Right lung (tissue), 10 donors: Measurements from ENCODE around the gene FGF11. TPM values are rescaled to one million over a fixed set of nuclear protein-coding genes. Genes with fewer than 3 reads are reported as not detected.

Experiments
- DNase-seq, 2 donors: peaks; one replicate each; pipeline ENCODE4 v3.0.0-alpha.2; 2013
- long read RNA-seq, 8 donors: transcript quantifications; one replicate each; lab custom pipeline, GENCODE V29; 2026
- polyA plus RNA-seq, 5 donors: library from polyadenylated mRNA; unstranded; fragments of 120-200 nt; gene quantifications; one replicate each; pipeline versions ENCODE4 v1.2.1 to v1.2.3, GENCODE V29; 2013; ENCODE audit warnings: inconsistent platforms in 1 of 5, low replicate concordance in 1 of 5; ENCODE audit not compliant: insufficient read length in 5 of 5, insufficient read depth in 1 of 5

The FGF11 gene
- 1 to 10 TPM; 1.4 to 2.5 (median 1.9) TPM for polyA plus RNA-seq
- long read RNA-seq, donor 1: 0 reads
- long read RNA-seq, donor 2: 0 reads
- long read RNA-seq, donor 3: 0 reads
- long read RNA-seq, donor 4, partial matches to known transcripts: 0 of 1 reads
- long read RNA-seq, donor 4, other reads (novel, unspliced or antisense): 0 of 1 reads
- long read RNA-seq, donor 5: 0 reads
- long read RNA-seq, donor 6: 0 reads
- long read RNA-seq, donor 7: 0 reads
- long read RNA-seq, donor 8: 0 reads

DNA sequence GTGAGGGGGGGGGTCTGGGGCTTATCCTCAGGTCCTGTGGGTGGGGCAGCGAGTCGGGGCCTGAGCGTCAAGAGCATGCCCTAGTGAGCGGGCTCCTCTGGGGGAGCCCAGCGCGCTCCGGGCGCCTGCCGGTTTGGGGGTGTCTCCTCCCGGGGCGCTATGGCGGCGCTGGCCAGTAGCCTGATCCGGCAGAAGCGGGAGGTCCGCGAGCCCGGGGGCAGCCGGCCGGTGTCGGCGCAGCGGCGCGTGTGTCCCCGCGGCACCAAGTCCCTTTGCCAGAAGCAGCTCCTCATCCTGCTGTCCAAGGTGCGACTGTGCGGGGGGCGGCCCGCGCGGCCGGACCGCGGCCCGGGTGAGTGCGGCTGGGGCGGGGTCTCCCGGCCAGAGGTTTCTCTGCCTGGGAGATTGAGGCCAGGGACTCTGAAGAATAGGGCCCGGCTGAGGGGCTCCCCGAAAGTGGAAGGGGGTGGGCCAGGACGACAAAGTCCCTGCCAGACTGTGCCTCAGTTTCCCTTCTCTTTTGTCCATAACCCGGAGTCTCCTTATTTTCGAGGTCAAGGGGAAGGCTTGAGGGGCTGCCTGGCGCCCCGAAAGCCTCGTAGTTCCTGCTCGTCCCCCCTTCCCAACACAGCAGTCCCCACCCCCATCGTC, at the start of gene FGF11:
Gene FGF11 (plus strand): TSS at position 51 of the 651 bp plus-strand sequence. CDS start 109 bp downstream, at position 160.
- no peak for DNase-seq

DNA sequence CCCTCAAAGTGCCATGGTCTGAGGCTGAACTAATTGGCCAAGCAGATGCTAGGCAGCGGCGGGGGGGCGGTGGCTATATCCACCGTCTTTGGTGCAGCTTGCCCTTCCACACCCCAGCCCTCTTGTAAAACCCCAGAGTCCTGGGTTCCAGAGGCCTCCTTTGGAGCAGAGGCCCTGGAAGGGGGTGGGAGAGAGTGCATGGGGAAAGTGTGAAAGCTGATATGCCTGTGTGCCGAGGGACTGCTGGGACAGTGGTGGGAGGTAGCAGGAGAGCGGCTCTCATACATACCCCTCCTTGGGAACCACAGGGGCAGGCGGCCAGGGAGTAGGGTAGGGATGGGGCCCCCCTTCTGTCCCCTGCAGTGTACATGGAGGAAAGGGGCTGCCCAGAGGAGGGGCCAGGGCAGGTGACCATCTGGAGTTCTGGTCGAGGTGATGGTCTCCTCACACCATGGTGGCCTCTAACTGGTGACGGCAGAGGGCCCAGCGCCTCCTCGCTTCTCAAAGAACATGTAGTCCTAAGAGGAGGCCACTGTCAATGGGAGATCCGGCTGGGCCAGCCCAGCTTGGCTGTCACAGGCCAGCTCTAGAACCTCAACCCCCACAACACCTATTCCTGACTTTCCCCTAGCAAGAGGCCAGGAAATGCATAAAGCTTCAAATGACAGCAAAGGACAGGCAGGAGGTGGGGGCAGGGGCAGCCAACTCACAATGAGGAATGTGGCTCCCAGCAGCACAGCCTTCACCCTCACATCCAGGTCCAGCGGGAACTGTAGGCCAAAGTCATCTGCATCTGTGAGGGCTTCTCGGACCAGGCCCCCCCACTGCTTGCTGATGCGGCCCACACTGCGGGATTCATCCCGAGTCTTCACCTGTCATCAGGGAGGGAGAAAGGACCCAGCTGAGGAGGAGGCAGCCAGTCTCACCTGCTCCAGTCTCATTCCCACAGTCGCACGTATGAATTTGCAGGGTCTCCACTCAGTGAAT, 49.1 kb upstream of the FGF11 start:
- DNase-seq: no peak

DNA sequence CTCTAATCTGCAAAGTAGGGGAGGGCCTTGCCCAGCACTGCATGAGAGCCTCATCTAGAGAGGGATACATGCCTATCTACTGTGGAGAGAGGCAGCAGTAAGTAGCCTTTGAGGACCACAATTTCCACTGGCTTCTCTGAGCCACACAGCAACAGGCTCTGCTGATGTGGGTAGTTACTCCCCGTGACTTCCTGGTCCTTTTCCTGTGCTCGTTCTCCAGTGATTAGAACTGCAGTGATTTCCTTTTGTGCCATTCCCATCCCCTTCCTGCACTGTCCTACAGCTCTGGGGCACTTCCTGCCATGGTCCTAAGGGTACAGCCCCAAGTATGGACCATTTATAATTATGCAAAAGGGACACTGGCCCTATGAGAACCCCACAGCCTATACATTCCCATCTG, 48.0 kb upstream of the FGF11 start:
- no peak for DNase-seq

GRCh38 chr17:7392696-7393612, 46.4 kb upstream of the FGF11 start:
- DNase-seq: no peak

DNA sequence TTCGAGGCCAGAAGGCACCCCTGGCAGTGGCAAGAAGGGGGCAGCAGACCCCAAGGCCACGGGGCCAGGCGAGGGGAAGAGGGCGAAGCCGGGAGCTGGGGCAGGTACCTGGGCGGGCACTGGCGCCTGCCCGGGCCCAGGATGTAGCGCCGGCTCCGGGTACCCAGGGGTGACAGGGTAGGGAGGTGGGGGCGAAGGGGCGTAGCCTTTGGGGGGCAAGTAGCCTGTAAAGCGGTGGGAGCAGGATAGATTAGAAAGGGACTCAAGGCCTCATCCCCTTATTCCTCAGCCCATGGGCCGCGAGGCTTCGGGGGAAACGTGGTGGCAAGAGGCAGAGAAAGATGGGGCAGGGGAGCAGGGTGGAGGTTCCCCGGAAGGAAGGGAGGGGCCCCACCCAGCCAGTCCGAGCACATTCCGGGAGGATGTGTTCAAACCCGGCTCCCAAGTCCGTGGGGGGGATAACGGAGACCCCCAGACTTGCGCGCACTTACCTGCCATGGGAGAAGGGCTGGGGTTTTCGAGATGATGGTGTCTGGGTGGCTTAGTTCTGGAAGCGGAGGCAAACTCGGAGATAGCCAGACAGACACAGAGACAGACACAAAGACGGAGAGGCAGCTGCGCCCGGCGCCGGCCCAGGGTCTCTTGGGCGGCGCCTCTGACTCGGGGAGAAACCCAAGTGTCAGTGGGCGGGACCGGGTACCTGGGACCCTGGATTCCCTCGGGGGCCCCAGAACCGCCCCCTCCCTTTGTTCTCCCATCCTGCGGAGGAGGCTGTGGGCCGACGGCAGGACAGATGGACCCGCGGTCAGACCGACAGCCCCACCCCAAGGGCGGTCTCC, 45.5 kb upstream of the FGF11 start:
- no peak for DNase-seq

DNA sequence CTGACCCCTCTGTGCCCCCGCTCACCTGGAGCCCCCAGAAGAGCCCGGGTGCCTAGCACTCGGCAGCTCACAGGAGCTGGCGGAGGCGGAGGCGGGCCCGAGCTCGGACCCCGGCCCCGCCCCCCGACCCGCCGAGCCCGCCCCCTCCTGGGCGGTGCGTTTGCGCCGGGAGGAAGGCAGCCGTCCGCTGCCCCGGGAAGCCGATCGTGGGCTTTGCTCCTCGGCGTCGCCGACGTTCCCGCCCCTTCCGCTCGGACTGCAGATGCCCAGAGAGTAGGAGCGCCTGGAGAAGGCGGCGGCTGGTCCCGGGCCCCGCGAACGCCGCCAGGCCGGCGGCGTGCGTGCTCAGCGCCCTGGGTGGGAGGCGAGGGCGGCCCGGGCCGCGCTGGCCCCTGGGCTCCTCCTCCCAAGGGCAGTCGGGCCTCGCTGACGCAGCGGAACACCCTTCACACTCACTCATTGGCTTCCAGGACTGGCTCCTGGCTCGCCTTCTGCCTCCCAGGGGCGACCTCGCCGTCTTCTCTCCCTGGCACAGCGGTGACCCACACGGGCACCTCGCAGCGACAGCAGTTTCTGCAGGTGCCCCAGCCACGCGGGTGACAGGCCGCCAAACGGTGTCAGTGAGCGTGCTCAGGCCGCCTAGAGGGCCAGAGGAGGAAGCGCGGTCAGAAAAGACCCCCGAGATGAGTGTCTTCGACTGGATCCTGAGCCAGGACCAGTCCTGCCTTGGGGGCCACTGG, 44.7 kb upstream of the FGF11 start, which contains the start of gene PLSCR3:
Gene PLSCR3 (minus strand): TSS at position 74 of the 740 bp plus-strand sequence. CDS start 415 bp downstream, outside the sequence.
- DNase-seq: peak; percentile 84

- DNase-seq: no peak
These were observed 43.2 kb upstream of the FGF11 start for GRCh38 chr17:7396147-7396546.

- DNase-seq: no peak
These were observed 40.7 kb upstream of the FGF11 start for GRCh38 chr17:7398612-7399011.

DNA sequence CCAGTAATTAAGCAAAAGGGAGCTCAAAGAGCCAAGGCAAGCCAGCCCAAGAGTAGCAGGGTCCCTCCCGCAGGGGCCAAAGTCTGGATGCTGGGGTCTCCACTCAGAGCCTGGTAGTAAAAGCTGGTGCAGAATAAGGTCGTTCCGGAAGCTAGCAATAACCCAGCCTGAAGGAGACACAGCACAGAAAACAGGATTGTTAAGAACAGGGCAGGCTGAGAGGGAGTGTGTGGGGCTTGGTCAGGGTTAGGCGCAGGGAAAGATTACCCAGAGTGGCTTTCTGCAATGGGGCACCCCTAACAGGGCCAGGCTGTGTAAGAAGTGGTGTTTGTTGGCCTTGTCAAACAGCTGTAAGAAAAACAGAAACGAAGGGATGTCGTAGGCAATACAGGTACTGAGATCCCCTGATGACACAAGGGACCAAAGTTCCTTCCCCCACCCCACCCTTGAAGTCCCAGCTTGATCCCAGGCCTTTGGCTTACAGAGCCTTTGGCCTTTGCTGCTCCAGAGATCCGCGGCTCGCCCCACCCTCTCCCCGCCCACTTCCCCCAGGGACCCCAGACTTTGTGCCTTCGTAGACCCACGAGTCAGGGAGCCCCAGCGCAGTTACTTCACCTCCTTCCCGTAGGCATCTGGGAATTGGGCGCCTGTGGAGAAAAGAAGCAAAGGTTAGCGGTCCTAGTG, 36.1 kb upstream of the FGF11 start:
- DNase-seq: no peak

- no peak for DNase-seq
These were observed 35.7 kb upstream of the FGF11 start for GRCh38 chr17:7403727-7403976.

DNA sequence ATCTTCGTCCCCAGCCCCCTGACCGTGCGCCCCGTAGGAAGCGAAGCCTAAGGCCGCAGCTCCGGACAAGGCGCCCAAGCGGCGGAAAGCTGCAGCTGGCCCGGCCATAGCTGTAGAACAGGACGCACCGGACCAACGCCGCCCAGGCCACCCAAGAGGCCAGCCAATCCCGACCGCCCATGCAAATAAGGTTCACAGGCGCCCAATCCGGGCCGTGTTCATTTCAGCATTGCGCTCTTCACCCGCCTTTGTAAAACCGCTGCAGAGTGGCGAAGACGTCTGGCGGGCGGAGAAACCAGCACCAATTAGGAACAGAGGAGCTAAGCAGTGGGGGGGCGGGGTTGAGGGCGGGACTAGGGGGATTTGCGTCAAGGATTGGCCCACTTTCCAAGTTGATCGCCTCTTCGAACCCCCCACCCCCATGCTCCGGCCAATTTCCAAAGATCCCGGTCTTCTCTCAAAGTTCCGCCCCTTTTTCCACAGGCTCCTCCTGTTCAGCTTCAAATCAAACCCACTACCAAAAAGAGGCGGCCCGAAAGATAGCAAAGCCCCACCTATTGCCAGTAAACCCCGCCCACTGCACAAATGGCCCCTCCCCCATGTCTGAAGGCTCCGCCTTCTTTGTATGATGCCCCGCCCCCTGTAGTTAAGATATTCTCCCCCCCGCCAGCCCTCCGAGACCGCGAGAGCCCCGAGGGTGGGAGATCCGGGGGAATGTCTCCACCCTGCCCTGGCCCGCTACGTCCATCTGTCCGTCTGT, 35.2 kb upstream of the FGF11 start, which contains the start of gene TMEM256:
Gene TMEM256 (minus strand): TSS at position 121 of the 760 bp plus-strand sequence. CDS start 13 bp downstream, at position 108.
- DNase-seq: peak; percentile 98 to 99

GRCh38 chr17:7404737-7405349, 34.5 kb upstream of the FGF11 start:
- no peak for DNase-seq

DNA sequence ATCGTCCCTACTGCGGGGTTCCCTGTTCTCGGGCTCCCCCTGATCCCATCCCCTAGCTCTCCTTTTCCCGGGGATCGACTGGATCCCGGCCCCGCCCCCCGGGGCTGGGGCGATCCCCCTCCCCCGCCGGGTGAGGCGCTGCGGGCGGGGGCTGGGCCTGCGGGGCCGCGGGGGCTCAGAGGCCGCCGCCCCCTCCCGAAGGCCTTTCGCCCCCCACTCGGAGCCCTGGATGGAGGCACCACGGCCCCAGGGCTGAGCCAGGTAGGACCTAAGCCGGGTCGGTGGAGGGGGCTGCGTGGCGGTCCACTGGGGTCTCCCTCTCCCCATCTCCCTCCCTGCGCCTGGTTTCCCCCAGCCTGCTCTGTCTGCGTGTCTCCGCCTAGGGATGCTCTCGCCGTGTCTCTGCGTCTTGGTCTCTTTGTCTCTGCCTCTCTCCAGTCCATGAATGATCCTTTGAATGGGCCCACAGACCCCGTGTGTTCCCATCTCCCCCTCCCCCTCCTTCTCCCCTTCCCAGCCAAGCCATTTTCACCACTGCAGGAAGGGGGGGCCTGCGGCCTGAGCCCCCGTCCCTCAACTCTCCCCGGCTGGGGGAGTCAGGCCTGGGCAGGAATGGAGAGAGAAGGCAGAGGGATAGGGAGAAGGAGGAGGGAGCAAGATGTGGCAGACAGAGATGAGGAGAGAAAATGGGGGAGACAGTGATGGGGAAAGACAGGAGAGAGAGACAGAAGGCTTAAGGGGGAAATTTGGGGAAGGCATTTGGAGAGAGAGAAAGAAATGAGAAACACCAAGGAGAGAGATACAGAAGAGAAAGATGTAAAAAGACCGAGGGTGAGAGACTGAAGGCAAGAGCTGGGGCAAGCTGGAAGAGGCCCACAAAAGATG, 33.7 kb upstream of the FGF11 start:
- DNase-seq: no peak

GRCh38 chr17:7406235-7406825, 33.0 kb upstream of the FGF11 start:
- DNase-seq: no peak

DNA sequence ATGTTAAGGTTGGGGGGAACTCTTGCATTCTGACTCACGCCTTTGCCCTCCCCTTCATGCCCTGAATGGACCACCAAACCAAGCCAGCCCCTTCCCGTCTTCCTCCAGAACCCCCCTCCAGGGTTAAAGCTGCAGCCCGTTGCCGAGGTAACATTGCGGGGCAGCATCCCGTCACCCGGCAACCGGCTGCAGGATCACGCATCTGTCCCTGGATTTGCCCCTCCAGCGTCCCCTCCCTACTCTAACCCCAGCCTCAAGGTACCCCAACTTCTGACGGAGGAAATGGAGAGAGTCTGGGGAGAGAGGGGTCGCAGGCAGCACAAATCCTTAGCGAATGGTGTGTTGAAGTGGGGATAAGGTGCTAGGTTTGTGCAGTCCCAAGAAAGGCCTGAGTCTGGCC, 32.2 kb upstream of the FGF11 start:
- no peak for DNase-seq
